NCI-H1436 treated with DMSO at 0.1 percent for 48 hours (cell line): ENCODE results near the gene NR2F1-AS1.

Source experiments
- DNase-seq: peaks from one replicate; lab custom pipeline; 2025; lab: John Stamatoyannopoulos, UW

Gene NR2F1-AS1

GRCh38 chr5:93580927-93581445, at the start of gene NR2F1-AS1:
Gene NR2F1-AS1, minus strand, starts transcription at chr5:93581219.
- DNase-seq, result no peak

GRCh38 chr5:93626801-93627200, 45.8 kb upstream of the NR2F1-AS1 start:
- DNase-seq, result no peak

- no peak for DNase-seq
These were observed 42.1 kb upstream of the NR2F1-AS1 start for GRCh38 chr5:93623153-93623552.

GRCh38 chr5:93622240-93622885, 41.3 kb upstream of the NR2F1-AS1 start:
- DNase-seq, result peak; percentile 47

GRCh38 chr5:93621327-93621798, 40.3 kb upstream of the NR2F1-AS1 start:
- peak; percentile 57 for DNase-seq

- no peak for DNase-seq
These were observed 39.7 kb upstream of the NR2F1-AS1 start for GRCh38 chr5:93620487-93621326.

- no peak for DNase-seq
These were observed 35.6 kb upstream of the NR2F1-AS1 start for GRCh38 chr5:93616538-93617174.

GRCh38 chr5:93612855-93613243, 31.8 kb upstream of the NR2F1-AS1 start:
- no peak for DNase-seq

GRCh38 chr5:93611976-93612854, 31.2 kb upstream of the NR2F1-AS1 start:
- DNase-seq, result no peak

GRCh38 chr5:93611273-93611975, 30.4 kb upstream of the NR2F1-AS1 start:
- no peak for DNase-seq

GRCh38 chr5:93610581-93611272, 29.7 kb upstream of the NR2F1-AS1 start:
- no peak for DNase-seq

GRCh38 chr5:93609762-93610161, 28.7 kb upstream of the NR2F1-AS1 start:
- no peak for DNase-seq

- DNase-seq, result no peak
These were observed 27.8 kb upstream of the NR2F1-AS1 start for GRCh38 chr5:93608855-93609254.

GRCh38 chr5:93607367-93608258, 26.6 kb upstream of the NR2F1-AS1 start:
- DNase-seq, result peak; percentile 16

- no peak for DNase-seq
These were observed 25.3 kb upstream of the NR2F1-AS1 start for GRCh38 chr5:93606382-93606752.

GRCh38 chr5:93604644-93605515, 23.9 kb upstream of the NR2F1-AS1 start:
- DNase-seq, result no peak

- no peak for DNase-seq
These were observed 23.0 kb upstream of the NR2F1-AS1 start for GRCh38 chr5:93603793-93604643.
